OCI-LY7 (cell line): ENCODE data around the gene ANK3.

Experiments
- EZH2phosphoT487 ChIP-seq: fragments of 200-600 bp; sonication (generic); IDR thresholded peaks from 2 replicates; pipeline ENCODE4 v1.6.1; 2018; ENCODE audit warnings: low read depth, borderline replicate concordance, mild to moderate bottlenecking, mixed run types, antibody characterized with exemption, low read length, moderate library complexity, mixed read lengths
- TF ChIP-seq, protein P1 (sequence below): fragments of 200-600 bp; sonication (generic); conservative IDR thresholded peaks from 2 replicates; pipeline ENCODE4 v1.5.1; 2014; ENCODE audit warnings: mild to moderate bottlenecking, antibody characterized with exemption, low read length, moderate library complexity, mixed read lengths

DNA sequence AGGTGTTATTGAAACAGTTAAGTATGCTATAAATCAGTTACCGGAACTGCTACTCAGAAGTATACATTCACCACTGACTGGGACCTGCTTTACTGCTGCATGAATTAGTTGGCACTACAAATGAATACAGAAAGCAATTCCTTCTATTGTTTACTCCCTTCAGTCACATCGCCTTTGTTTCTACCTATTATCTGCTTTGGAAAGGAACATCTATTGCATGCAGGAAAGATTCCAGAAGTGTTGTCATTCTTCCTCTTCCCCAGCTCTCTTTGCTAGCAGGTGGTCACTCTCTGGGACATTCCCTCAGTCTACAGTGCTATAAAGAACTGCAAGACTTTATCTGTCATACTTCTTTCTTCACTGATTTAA is 131.3 kb downstream of the ANK3 start:
- no peak for TF ChIP-seq EZH2phosphoT487
- TF ChIP-seq, protein P1, sequence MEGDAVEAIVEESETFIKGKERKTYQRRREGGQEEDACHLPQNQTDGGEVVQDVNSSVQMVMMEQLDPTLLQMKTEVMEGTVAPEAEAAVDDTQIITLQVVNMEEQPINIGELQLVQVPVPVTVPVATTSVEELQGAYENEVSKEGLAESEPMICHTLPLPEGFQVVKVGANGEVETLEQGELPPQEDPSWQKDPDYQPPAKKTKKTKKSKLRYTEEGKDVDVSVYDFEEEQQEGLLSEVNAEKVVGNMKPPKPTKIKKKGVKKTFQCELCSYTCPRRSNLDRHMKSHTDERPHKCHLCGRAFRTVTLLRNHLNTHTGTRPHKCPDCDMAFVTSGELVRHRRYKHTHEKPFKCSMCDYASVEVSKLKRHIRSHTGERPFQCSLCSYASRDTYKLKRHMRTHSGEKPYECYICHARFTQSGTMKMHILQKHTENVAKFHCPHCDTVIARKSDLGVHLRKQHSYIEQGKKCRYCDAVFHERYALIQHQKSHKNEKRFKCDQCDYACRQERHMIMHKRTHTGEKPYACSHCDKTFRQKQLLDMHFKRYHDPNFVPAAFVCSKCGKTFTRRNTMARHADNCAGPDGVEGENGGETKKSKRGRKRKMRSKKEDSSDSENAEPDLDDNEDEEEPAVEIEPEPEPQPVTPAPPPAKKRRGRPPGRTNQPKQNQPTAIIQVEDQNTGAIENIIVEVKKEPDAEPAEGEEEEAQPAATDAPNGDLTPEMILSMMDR: no peak
